HT-29 (cell line): ENCODE results near the gene MYNN. TPM values are rescaled to one million over a fixed set of nuclear protein-coding genes. Genes with fewer than 3 reads are reported as not detected.

Experiments used
- DNase-seq: peaks from one replicate; pipeline ENCODE4 v3.0.0-alpha.2; 2015; ENCODE audit warnings: low spot score
- total RNA-seq: library from RNA; depleted of rRNA; stranded (reverse); fragments of >200 nt; shearing (Covaris generic); gene quantifications from 2 replicates; pipeline ENCODE4 v1.2.3, GENCODE V29; 2014; rRNA removed

MYNN gene
- total RNA-seq, 1 experiment from 2014 or later = 7.9 TPM

- no peak for DNase-seq
These were observed 54.5 kb downstream of the MYNN start for GRCh38 chr3:169827712-169828111.

GRCh38 chr3:169835533-169835932, 62.3 kb downstream of the MYNN start:
- no peak for DNase-seq

- no peak for DNase-seq
These were observed 63.1 kb downstream of the MYNN start for GRCh38 chr3:169836078-169836941.

GRCh38 chr3:169836942-169837275, 63.7 kb downstream of the MYNN start:
- no peak for DNase-seq

GRCh38 chr3:169838511-169839030, 65.4 kb downstream of the MYNN start:
- DNase-seq = no peak

Other genes starting within 250 kb of the MYNN start
- 27.3 and 27.9 TPM in 2 replicates for gene MECOM, start 109.7 kb upstream of the MYNN start, total RNA-seq
- gene TERC, start 8.3 kb upstream of the MYNN start, total RNA-seq = 748 and 829 TPM in 2 replicates
- gene ACTRT3, start 3.8 kb upstream of the MYNN start, total RNA-seq = 3.3 and 3.4 TPM in 2 replicates
- not detected in 2 replicates for gene LRRIQ4, start 39.5 kb downstream of the MYNN start, total RNA-seq
- 0.81 and 4.2 TPM in 2 replicates for gene LRRC34, start 39.5 kb downstream of the MYNN start, total RNA-seq
- 0.29 and 0.48 TPM in 2 replicates for gene LRRC31, start 96.5 kb downstream of the MYNN start, total RNA-seq
- not detected in 2 replicates for gene SAMD7, start 138.2 kb downstream of the MYNN start, total RNA-seq
- 17.1 and 22.2 TPM in 2 replicates for gene SEC62, start 193.4 kb downstream of the MYNN start, total RNA-seq